ENCODE results near the gene GXYLT1.
"Not testable (repeated sequence)": the region's sequence is repeated elsewhere in the genome, so short reads cannot be mapped to it uniquely, and the experiment has no call there.

GXYLT1 gene

DNA sequence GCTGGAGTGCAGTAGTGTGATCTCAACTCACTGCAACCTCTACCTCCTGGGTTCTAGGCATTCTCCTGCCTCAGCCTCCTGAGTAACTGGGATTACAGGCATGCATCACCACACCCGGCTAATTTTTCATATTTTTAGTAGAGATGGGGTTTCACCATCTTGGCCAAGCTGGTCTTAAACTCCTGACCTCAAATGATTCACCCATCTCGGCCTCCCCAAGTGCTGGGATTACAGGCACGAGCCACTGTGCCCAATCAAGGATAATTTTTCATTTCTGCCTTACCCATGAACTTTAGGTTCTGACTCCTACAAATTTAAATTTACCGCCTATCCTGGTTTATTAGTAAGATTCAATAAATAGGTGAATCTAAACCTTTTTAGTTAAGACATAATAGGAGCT lies 37.9 kb downstream of the GXYLT1 start:
- intact Hi-C loops (cut with DNase I); DNase-seq: not testable (repeated sequence)

DNA sequence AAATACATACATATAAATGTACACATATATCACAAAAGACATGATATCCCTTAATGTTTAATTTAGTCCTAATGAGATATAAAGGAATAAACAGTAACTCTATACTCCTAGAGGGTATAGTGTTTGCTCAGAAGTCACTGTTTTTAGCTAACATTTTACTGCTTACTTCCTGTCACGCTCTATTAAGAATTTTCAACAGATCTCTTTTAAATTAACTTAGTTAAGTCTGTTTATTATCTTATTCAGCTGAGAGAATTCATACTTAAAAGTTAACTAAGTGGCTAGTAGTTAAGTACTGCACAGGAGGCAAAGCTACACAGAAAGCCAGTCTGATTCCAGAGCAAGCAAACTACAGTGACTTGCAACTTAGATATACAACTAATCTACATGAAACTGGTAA lies 39.9 kb downstream of the GXYLT1 start:
- intact Hi-C loops (cut with DNase I) = no loop called here

DNA sequence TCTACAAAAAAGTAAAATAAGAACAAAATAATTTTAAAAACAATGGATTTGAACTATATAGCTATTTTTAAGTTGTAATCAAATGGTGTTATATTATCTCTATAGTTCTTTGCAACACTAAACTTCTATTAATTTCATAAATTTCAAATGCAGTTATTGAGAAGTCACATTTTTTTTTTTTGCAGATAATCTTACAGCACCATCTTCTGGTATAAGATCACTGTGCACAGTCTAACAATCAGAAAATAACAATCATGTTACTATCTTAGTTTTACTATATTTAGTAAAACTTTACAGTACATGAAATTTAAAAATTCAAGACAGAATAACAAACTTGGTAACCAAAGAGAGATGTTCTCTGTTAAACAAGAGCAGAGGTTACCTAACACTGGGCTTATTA lies 40.6 kb downstream of the GXYLT1 start:
- intact Hi-C loops (cut with DNase I) = no loop called here
- no peak for DNase-seq

More for the DNA sequence above, 39.9 kb downstream of the GXYLT1 start:
- DNase-seq = no peak

DNA sequence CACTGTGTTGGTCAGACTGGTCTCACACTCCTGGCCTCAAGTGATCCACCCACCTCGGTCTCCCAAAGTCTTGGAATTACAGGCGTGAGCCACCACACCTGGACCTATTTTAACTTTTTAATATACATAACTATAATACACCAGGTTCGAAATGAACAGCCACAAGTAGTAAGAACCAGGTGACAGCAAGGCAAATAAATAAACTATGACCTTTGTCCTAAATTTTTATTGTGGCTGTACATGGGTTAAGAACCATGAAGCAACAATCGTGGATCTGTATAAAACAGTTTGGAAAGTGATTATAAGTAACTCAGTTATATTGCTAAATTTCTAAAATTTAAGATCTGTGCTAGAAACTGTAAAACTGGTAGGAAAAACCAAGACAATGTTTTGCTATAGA lies 41.5 kb downstream of the GXYLT1 start:
- intact Hi-C loops (cut with DNase I) = no loop called here
- DNase-seq = no peak

DNA sequence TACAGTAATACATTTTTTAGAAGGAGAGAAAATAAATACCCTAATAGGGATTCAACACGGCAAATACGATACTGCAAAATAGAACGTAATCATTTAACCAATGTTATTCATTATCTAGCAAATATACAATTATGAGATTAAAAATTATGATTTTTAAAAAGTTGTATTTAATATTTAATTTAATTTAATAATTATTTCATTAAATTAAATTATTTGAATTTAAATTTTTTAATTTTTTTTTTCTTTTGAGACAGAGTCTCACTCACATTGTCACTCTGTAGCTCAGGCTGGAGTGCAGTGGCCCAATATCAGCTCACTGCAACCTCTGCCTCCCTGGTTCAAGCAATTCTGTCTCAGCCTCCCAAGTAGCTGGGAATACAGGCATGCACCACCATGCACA lies 42.0 kb downstream of the GXYLT1 start:
- intact Hi-C loops (cut with DNase I) = no loop called here
- DNase-seq = no peak

DNA sequence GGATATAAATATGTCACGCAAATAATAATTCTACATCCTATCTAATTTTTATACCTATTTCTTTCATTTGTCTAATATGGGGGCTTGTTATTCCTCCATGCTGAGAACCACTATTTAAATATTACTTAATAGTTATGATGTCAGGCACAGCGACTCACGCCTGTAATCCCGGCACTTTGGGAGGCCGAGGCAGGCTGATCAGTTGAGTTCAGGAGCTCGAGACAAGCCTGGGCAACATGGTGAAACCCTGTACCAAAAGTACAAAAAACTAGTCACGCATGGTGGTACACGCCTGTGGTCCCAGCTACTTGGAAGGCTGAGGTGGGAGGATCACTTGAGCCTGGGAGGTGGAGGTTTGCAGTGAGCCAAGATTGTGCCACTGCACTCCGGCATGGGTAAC lies 45.2 kb downstream of the GXYLT1 start:
- no peak for DNase-seq
- intact Hi-C loops (cut with DNase I) = no loop called here

DNA sequence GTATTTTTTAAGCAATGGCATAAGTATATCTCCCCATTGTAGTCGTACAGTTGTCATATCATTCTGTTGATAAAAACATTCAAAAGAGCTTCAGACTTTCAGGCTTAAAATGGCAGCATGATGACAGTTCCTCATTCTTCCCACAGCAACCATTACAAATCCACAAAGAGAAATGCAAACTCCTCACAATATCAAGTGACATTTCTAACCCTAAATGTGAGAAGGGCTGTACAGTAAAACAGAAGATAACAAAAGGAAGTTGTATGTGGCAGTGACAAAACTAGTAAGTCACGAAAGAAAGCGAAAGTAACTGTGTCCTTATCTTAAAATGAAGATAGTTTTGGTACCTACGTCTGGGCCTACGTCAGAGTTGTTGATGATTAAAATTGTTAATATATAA lies 46.7 kb downstream of the GXYLT1 start:
- no peak for DNase-seq
- intact Hi-C loops (cut with DNase I) = no loop called here

DNA sequence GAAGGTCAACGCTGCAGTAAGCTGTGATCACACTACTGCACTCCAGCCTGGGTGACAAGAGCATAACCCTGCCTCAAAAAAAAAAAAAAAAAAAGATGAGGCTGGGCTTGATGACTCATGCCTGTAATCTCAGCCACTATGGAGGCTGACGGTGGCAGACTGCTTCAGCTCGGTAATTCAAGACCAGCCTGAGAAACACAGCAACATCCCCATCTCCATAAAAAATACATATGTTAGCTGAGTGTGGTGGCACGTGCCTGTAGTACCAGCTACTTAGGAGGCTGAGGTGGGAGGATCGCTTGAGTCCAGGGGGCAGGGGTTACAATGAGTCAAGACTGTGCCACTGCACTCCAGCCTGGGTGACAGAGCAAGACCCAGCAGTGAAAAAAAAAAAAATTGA lies 50.4 kb downstream of the GXYLT1 start:
- peak in 9 of 42 donors; percentile 4 to 36 (median 17) for DNase-seq
- intact Hi-C loops (cut with DNase I) = no loop called here

DNA sequence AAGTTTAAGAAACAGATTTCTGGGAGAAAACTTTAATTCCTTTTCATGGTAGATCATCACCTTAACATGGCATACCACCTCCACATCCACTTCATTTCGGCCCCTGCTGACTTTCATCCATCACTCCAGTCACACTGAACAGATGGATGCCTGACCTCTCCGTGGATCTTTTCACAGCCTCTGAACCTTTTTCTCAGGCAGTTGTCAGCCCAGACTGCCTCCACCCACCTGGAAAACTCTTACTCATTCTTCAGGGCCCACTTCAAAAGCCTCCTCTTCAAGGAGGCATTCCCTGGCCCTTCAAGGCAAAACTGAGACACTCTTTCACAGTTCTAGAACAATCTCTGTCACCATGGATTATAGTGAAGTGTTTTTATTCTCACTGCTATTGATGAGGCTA lies 52.9 kb downstream of the GXYLT1 start:
- DNase-seq = no peak
- intact Hi-C loops (cut with DNase I) = no loop called here

DNA sequence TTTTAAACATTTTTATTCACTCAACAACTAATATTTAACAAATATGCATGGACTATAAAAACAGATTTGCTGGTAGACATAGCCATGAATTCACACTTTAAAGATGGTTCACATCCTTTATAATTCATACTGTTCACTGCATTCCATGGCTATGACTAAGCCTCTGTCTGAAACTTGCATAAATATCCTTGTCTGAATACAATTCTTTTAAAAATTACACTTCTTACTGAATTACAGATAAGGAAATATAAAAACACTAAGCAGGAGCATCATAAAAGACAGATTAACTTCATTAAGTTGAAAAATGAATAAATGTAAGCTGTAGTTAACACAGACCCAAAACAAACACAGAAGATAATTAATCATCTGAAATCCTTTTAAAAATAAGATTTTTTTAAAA lies 53.8 kb downstream of the GXYLT1 start:
- intact Hi-C loops (cut with DNase I) = no loop called here
- DNase-seq = no peak

DNA sequence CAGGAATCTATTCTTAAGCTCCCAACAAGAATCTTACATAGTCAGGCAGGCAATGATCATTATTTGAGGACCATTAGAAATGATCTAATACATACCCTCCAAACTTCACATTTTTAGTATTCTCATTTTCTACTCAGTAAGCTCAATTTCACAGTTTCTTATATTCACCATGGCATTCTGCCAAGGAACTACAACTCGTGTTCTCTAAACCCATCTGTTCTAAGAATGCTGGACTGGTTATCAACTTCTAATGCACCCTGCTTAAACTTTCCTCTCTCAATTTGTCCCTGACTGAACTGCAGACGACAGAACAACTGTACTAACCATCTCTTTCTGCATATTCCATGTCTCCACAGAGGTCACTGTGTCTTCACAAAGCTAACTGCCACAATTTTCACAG lies 58.6 kb downstream of the GXYLT1 start:
- DNase-seq = no peak
- intact Hi-C loops (cut with DNase I) = no loop called here

DNA sequence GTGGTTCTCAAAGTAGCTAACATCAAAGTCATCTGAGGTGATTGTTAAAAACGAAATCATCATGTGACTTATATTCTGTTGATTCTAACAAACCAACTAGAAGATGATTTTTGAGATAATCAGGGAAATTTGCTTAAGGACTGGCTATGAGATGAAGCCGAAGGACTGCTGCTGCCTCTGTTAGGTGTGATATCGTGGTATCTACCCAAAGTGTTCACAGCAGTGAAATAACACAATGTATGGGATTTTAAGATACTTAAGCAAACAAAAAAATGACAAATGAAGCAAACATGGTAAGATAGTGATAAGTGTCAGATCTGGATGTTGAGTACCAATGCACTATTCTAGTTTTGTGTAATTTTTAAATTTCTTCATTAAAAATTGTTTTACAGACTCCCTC lies 59.1 kb downstream of the GXYLT1 start:
- intact Hi-C loops (cut with DNase I) = no loop called here

DNA sequence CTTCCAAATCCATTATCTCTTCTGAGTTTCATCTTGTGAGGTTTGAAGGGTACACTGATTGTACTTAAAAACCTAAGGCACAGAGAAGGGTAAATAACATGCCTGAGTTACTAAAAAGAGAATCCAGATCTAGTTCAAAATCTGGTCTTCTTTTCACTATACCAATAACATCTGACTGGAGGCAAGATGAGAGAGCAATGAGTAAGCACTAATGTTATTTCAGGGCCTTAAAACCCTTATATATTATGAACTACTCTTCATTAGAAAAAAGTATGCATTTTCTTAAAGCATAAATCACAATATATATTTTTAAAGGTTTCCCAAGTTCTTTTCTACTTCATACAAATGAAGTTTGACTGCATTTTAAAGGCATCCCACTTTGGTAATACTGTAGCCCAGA lies 60.2 kb downstream of the GXYLT1 start:
- intact Hi-C loops (cut with DNase I) = no loop called here
- DNase-seq = no peak

More for the DNA sequence above, 59.1 kb downstream of the GXYLT1 start:
- no peak for DNase-seq

DNA sequence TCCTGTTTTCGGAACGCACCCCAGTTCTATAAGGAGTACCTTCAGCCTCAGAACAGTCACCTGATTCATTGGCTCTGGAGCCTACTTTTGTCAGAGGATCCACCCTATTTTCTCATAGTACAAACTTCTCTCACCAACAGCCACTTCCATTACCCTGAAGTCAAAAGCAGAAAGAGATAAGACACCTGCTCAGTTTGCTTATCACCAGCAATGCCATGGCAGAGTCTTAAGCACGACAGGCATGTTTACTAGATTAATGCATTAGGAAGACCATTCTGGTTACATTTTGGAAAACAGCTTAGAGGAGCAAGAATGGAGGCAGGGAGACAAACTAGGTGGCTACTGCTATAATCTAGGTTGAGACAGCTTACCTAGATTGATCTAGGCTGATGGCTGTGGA lies 67.7 kb downstream of the GXYLT1 start:
- intact Hi-C loops (cut with DNase I) = no loop called here
- no peak for DNase-seq

DNA sequence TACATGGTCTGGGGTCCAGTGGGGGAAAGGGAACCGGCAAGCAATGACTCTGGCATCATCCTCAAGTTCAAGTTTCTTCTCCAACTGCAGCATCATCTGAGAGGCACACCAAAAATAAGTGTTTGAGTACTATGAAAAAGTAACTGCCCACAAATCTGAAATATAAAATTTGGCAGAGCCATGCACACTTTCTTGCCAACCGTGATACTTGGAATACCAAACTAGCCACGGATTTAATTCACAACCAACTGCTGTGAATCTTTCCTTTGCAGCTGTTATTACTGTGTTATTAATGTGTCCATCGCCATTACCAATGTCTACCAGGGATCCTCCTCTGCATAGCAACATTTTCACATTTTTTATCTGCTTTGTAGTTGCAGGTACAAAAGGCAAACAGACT lies 74.6 kb downstream of the GXYLT1 start:
- intact Hi-C loops (cut with DNase I) = no loop called here
- DNase-seq = no peak

DNA sequence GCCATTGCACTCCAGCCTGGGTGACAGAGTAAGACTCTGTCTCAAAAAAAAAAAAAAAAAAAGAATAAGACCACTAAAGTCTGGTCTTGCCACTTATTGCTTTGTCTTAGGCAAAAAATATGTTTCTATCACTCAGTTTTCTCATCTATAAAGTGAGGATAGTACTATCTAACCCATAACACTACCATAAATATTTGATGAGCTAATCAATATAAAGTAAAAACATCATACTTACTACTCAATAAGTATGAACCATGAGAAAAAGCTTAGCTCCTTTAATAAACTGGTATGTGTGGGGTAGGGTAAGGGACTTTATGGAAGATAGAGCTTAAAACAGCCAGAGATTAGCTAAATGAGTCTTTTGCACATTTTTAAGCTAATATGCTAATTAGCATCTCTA lies 85.5 kb downstream of the GXYLT1 start:
- no peak for DNase-seq
- intact Hi-C loops (cut with DNase I) = no loop called here

DNA sequence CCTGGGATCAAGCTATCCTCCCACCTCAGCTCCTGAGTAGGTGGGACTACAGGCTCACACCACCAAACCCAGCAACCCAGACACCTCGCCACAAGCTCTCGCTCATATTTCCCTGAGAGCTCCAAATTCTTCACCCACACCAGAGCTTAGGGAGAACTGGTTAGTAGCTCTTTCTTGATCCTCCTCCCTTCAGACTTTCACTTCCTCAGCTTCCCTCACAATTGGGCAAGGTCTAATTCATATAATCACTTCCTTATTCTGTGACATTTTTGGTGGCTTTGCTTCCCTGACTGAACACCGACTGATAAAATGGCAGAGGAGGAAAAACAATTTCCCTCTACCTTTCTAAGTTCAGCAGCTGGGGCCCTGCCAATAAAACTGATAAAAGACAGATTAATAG lies 88.5 kb downstream of the GXYLT1 start:
- intact Hi-C loops (cut with DNase I) = no loop called here
- DNase-seq = no peak

DNA sequence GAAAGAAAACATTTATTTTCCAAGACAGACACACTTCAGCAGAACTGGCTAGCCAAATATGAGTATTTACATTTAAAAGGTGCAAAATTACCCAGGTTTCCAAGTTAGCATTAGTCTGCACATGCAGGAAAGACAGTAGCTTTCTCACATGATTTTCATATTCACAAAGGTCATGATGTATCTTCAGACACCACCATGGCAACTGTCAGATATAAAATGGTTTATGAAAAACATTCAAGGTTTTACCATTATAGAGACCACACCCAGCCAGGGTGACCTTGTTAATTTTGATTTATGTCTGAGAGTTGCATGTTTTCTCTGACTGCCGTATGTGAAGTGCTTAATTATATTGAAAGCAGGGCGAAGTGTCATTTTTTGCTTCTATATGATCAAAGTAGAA lies 91.2 kb downstream of the GXYLT1 start:
- intact Hi-C loops (cut with DNase I) = no loop called here
- no peak for DNase-seq

DNA sequence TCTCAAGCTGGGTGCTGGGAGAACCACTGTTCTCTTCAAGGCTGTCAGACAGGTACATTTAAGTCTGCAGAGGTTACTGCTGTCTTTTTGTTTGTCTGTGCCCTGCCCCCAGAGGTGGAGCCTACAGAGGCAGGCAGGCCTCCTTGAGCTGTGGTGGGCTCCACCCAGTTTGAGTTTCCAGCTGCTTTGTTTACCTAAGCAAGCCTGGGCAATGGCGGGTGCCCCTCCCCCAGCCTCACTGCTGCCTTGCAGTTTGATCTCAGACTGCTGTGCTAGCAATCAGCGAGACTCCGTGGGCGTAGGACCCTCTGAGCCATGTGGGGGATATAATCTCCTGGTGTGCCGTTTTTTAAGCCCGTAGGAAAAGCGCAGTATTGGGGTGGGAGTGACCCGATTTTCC lies 95.7 kb downstream of the GXYLT1 start:
- DNase-seq; intact Hi-C loops (cut with DNase I): not testable (repeated sequence)

DNA sequence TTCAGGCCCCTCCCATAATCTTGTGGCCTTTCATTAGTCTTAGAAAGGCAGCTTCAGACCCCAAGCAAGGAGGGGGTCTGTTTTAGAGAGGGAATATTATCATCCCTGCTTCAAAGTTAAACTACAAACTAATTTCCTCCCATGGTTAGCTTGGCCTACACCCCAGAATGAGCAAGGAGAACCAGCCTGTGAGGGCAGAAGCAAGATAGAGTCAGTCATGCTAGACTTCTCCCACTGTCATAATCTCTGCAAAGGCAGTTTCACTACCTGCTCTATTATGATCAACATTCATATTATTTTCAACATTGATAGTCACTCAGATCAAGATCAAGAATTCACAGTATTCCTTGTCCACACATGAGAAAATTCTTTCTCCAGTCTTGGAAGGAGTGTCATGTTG lies 105.1 kb downstream of the GXYLT1 start:
- intact Hi-C loops (cut with DNase I) = no loop called here
- no peak for DNase-seq

DNA sequence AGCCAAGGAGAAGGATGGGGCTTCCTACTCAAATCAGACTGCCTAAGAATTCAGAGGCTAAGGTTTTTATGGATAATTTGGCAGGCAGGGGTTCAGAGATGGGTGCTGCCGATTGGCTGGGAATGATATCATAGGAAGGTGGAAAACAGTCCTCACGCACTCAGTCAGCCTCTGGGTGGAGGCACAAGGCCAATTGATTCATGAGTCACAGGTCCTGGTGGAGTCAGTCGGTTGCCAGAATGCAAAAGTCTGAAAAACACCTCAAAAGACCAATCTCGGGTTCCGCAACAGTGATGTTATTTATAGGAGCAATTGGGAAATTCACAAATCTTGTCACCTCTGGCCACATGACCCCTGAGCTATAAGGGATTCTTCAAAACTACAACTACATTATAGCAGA lies 105.5 kb downstream of the GXYLT1 start:
- intact Hi-C loops (cut with DNase I) = no loop called here
- DNase-seq = no peak

DNA sequence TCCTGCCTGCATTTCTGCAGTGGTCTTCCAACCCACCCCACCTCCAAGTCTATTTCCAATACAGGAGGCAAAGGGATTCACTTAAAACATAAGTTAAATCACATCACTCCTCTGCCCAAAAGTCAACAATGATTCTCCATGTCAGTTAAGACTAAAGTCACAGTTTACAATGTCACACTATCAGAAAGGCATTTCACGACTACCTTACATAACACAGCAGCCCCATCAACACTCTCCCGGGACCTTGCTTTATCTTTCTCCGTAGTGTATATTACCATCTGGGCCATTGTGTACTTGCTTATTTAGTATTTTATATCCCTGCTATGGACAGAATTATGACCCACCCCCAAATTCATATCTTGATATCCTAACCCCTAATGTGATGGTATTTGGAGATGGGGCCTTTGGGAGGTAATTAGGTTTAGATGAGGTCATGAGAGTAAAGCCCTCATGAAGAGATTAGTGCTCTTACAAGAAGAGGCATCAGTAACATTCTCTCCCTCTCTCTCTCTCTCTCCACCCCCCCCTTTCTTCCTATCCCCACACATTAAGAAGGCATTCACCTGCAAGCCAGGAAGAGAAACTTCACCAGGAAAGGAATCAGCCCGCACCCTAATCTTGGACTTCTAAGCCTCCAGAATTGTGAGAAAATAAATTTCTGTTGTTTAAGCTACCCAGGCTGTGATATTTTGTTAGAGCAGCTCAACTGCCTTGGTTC lies 112.7 kb downstream of the GXYLT1 start:
- no peak for DNase-seq
- intact Hi-C loops (cut with DNase I) = no loop called here

Measured in head of caudate nucleus (tissue), 42 donors.